K562 (cell line): ENCODE results near the gene CDK14.

ENCODE experiments used
- DLX4 ChIP-seq: fragments of 250-450 bp; sonication (Bioruptor Pico); IDR thresholded peaks from 2 replicates; pipeline ENCODE4 v1.6.1; 2021; ENCODE audit warnings: mild to moderate bottlenecking
- KAT8 ChIP-seq: fragments of 450-650 bp; IDR thresholded peaks from 2 replicates; pipeline ENCODE4 v1.6.1; 2016; ENCODE audit warnings: low read depth, mild to moderate bottlenecking

- TF ChIP-seq DLX4 (CRISPR knock-in tag) (no peak), KAT8 (no peak)
Measured at GRCh38 chr7:90889210-90889609, 293.1 kb downstream of the CDK14 start.
